ENCODE data around the gene NR6A1.

DNA sequence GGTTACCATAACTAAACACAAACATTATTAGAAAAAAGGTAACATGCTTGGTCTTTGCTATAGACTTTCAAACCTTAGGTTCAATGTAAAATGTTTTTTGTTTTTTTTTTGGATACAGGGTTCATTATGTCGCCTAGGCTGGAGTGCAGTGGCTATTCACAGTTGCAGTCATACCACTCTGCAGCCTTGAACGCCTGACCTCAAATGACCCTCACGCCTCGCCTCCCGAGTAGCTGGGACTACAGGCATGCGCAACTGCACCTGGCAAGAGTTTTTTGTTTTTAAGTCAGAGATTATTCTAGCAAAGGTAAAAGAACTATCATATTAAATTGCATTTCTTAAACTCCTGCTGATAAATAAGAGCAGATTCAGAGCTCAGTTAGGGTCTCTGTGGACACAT lies 208.8 kb downstream of the NR6A1 start:
- no peak for TF ChIP-seq EZH2phosphoT487 (IDR thresholded peaks at IDR 0.05; ENCODE audit: borderline replicate concordance, low read length)
- TF ChIP-seq, protein P1, sequence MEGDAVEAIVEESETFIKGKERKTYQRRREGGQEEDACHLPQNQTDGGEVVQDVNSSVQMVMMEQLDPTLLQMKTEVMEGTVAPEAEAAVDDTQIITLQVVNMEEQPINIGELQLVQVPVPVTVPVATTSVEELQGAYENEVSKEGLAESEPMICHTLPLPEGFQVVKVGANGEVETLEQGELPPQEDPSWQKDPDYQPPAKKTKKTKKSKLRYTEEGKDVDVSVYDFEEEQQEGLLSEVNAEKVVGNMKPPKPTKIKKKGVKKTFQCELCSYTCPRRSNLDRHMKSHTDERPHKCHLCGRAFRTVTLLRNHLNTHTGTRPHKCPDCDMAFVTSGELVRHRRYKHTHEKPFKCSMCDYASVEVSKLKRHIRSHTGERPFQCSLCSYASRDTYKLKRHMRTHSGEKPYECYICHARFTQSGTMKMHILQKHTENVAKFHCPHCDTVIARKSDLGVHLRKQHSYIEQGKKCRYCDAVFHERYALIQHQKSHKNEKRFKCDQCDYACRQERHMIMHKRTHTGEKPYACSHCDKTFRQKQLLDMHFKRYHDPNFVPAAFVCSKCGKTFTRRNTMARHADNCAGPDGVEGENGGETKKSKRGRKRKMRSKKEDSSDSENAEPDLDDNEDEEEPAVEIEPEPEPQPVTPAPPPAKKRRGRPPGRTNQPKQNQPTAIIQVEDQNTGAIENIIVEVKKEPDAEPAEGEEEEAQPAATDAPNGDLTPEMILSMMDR (conservative IDR thresholded peaks at IDR 0.05; ENCODE audit: low read depth, low read length): no peak
